ENCODE measurements around the gene STS.

DNA sequence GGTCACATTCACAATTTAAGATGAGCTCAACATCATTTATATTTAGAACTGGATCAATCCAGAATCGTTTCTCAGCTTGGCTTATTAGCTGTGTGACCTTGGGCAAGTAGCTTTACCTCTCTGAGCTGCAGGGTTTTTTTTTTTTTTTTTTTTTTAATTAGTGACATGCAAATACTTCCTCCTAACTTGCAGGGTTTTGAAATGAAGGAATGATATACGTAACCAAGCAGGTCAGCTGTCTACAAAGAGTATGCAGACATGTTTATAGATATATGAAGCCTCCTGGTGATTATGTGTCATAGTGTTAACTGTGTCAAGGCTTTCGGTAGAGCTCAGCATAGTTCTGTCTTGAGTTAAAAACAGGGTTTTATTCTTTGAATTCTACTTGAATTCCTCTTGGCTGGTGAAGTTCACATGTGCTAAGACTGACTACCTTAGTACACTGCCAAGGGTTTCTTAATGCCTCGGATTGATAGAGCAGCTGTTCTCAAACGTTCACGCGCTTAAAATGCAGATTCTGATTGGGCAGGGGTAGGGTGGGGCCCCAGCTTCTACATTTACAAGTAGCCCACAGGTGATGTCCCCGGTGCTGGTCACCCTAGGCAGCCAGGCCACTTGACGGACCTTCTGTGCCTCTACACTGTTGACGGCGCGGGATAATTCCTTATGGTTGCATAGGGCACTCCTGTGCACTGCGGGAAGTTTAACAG is 654 bp upstream of the STS start:
- TF ChIP-seq, protein P1, sequence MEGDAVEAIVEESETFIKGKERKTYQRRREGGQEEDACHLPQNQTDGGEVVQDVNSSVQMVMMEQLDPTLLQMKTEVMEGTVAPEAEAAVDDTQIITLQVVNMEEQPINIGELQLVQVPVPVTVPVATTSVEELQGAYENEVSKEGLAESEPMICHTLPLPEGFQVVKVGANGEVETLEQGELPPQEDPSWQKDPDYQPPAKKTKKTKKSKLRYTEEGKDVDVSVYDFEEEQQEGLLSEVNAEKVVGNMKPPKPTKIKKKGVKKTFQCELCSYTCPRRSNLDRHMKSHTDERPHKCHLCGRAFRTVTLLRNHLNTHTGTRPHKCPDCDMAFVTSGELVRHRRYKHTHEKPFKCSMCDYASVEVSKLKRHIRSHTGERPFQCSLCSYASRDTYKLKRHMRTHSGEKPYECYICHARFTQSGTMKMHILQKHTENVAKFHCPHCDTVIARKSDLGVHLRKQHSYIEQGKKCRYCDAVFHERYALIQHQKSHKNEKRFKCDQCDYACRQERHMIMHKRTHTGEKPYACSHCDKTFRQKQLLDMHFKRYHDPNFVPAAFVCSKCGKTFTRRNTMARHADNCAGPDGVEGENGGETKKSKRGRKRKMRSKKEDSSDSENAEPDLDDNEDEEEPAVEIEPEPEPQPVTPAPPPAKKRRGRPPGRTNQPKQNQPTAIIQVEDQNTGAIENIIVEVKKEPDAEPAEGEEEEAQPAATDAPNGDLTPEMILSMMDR (conservative IDR thresholded peaks at IDR 0.05; ENCODE audit: low read depth, low read length): no peak
- TF ChIP-seq POLR2A (IDR thresholded peaks at IDR 0.05; ENCODE audit: low read depth, low read length) (no peak), MAZ (IDR thresholded peaks at IDR 0.05; ENCODE audit: borderline replicate concordance, low read depth, low read length) (no peak), RCOR1 (IDR thresholded peaks at IDR 0.05; ENCODE audit: insufficient replicate concordance, low read length) (no peak)
- TF ChIP-seq, protein P2, sequence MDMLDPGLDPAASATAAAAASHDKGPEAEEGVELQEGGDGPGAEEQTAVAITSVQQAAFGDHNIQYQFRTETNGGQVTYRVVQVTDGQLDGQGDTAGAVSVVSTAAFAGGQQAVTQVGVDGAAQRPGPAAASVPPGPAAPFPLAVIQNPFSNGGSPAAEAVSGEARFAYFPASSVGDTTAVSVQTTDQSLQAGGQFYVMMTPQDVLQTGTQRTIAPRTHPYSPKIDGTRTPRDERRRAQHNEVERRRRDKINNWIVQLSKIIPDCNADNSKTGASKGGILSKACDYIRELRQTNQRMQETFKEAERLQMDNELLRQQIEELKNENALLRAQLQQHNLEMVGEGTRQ (IDR thresholded peaks at IDR 0.05; ENCODE audit: low read depth, low read length): no peak

Data from IMR-90 (cell line).